Measurements from ENCODE around the gene ARL17B. TPM values are rescaled to one million over a fixed set of nuclear protein-coding genes. Genes with fewer than 3 reads are reported as not detected.
"Not testable (repeated sequence)": the region's sequence is repeated elsewhere in the genome, so short reads cannot be mapped to it uniquely, and the experiment has no call there.

Gene ARL17B
- polyA plus RNA-seq, 5 donors, result 12.9 to 27.7 (median 19.3) TPM

DNA sequence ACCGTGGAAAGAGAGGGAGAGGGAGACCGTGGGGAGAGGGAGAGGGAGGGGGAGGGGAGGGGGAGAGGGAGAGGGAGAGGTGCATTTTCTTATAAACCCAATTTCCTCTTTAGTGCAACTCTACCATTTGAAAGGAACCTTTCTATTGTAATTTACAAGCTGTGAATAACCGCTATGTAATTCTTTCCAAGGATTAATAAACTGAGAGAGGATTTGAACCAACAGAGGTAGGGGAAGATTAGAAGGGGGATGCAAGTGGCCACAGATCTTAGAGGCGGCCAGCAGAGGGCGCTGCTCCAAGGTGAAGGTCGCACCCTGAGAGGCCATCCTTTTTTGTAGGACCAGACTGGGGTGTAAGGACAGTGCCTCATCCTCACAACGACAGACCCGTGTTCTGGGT lies 107.8 kb downstream of the ARL17B start:
- not testable (repeated sequence) for DNase-seq

DNA sequence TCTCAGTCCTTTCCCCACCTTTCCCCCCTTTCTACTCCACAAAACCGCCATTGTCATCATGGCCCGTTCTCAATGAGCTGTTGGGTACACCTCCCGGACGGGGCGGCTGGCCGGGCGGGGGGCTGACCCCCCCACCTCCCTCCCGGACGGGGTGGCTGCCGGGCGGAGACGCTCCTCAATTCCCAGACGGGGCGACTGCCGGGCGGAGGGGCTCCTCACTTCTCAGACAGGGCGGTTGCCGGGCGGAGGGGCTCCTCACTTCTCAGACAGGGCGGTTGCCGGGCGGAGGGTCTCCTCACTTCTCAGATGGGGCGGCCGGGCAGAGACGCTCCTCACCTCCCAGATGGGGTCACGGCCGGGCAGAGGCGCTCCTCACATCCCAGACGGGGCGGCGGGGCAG lies 108.8 kb downstream of the ARL17B start:
- DNase-seq, result not testable (repeated sequence)

DNA sequence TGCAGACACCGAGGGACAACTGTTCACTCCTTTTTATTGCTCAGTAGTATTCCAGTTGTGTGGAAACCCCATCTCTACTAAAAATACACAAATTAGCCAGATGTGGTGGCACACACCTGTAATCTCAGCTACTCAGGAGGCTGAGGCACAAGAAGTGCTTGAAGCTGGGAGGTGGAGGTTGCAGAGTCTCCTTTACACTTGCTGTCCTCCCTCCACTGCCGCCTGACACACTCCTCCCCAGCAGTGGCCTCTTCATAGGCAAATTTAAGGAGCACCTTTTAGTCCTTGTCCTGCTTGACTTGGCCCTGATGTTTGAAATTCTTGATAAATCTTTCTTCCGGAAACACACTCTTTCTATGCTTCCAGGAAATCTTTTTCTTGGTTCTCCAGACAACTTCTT lies 112.4 kb downstream of the ARL17B start:
- DNase-seq, result not testable (repeated sequence)

DNA sequence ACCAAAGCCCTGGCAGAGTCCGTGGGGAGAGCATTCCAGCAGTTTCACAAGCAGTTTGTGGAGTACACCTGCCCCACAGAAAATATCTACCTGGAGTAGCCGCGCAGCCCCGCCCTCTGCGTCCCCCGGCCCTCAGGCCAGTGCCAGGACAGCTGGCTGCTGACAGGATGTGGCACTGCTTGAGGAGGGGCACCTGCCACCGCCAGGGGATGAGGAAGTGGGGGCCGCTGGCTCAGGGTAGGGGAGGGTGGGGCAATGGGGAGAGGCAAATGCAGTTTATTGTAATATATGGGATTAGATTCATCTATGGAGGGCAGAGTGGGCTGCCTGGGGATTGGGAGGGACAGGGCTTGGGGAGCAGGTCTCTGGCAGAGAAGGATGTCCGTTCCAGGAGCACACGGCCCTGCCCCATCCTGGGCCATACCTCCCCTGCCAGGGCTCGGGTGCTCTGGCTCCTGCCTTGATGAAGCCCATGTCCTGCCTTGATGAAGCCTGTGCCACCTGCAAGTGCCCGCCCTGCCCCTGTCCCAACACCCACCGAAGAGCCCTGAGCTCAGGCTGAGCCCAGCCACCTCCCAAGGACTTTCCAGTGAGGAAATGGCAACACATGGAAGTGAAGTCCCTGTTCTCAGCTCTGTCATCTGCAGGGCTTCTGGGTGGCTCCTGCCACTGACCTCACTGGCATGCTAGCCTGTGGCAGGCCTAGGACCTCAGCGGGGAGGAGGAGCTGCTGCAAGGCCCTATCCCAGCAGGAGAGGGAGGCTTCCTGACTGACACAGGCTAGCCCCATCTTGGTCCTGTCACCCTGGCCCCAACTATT lies 116.4 kb downstream of the ARL17B start:
- not testable (repeated sequence) for DNase-seq

DNA sequence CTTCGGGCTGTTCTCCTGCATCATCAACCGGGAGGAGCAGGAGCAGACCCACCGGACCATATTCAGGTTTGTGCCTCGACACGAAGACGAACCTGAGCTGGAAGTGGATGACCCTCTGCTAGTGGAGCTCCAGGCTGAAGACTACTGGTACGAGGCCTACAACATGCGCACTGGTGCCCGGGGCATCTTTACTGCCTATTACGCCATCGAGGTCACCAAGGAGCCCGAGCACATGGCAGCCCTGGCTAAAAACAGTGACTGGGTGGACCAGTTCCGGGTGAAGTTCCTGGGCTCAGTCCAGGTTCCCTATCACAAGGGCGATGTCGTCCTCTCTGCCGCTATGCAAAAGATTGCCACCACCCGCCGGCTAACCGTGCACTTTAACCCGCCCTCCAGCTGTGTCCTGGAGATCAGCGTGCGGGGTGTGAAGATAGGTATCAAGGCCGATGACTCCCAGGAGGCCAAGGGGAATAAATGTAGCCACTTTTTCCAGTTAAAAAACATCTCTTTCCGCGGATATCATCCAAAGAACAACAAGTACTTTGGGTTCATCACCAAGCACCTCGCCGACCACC lies 117.1 kb downstream of the ARL17B start:
- not testable (repeated sequence) for DNase-seq

DNA sequence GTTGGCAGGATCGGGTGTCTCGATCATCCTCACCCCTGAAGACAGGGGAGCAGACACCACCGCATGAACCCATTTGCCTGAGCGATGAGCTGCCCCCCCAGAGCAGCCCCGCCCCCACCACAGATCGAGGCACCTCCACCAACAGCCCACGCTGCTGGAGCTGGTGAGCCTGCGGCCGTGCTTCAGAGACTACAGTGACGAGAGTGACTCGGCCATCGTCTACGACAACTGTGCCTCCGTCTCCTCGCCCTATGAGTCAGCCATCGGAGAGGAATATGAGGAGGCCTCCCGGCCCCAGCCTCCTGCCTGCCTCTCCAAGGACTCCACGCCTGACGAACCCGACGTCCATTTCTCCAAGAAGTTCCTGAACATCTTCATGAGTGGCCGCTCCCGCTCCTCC lies 117.6 kb downstream of the ARL17B start:
- DNase-seq, result not testable (repeated sequence)

DNA sequence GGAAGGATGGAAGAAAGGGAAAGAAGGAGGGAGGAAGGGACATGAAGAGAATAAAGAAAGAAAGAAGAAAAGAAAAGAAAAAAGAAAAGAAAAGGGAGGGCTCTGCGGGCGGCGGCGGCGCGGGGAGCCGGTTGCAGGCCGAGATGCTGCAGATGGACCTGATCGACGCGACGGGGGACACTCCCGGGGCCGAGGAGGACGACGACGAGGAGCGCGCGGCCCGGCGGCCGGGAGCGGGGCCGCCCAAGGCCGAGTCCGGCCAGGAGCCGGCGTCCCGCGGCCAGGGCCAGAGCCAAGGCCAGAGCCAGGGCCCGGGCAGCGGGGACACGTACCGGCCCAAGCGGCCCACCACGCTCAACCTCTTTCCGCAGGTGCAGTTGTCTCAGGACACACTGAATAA lies 118.1 kb downstream of the ARL17B start:
- DNase-seq, result not testable (repeated sequence)

DNA sequence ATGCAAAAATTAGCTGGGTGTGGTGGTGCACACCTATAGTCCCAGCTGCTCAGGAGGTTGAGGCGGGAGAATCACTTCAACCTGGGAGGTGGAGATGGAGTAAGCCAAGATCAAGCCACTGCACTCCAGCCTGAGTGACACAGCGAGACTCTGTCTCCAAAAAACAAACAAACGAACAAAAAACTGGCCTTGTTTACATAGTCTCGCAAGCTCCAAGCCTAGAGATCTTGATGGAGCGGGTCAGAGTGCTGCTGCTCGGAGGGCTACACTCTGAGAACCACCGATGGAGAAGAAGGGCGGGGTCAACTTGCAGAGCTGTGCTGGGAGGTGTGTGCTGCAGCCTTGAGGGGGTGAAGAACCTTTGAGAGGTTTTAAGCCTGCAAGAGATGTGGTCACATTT lies 130.2 kb downstream of the ARL17B start:
- DNase-seq, result not testable (repeated sequence)

DNA sequence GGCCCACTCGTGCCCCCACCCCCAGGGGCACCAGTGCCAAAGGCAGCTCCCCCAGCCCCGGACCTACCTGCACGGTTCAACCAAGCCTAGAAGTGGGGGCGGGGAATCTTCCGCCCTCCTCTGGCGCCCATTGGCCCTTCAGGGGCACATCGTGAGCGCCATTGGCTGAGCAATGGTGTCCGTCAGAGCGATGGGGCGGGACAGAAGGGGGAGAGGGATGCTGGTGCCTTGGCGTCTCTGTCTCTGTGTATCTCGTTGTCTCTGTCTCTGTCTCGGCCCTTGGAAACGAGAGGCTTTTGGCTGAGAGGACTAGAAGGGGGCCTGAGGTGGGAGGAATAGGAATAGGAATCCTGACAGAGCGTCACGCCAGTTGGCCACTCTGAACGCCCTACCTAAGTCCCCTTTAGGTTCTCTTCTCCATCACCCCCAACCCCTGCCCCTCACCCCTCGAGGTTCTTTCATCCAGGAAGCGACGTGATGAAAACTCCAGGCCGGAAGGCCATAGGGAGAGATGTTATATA lies 136.2 kb downstream of the ARL17B start:
- DNase-seq, result peak; percentile 80 to 85

DNA sequence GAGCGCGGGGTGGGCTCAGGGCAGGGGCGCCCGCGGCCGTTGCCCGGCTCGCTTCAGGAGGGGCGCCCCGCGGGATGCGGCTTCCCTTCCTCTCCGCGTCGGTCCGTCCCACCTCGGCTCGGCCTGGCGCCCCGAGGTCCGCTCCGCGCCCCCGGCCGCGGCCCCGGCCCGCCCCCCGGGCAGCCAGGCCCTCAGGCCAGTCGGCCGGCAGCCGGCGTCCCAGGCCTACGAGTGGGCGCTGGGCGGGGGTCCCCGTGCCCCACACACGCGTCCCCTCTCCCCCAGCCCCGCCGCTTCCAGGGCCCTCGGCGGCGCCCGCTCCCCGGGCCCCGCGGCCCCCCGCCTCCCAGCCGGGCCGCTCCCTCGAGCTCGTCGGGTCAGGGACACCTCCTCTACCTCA lies 136.7 kb downstream of the ARL17B start:
- DNase-seq, result peak; percentile 3 to 17

Other genes with a start within 250 kb of the ARL17B start
- gene KANSL1, start 168.3 kb downstream of the ARL17B start, polyA plus RNA-seq (ENCODE audit: insufficient read depth in 1 of 5, insufficient read length in 5 of 5, low replicate concordance in 1 of 5), result 100 to 1,000 TPM in 1 of 5 donors, 10 to 100 TPM in 4; 61.6 to 128 (median 72.8) TPM
- gene LRRC37A, start 66.6 kb downstream of the ARL17B start, polyA plus RNA-seq (ENCODE audit: insufficient read depth in 1 of 5, insufficient read length in 5 of 5, low replicate concordance in 1 of 5), result 10 to 100 TPM in 1 of 5 donors, 1 to 10 TPM in 4; 4.6 to 12.0 (median 6.0) TPM
- 10 to 100 TPM; 38.1 to 70.5 (median 46.1) TPM for gene LRRC37A2, start 150.7 kb upstream of the ARL17B start, polyA plus RNA-seq (ENCODE audit: insufficient read depth in 1 of 5, insufficient read length in 5 of 5, low replicate concordance in 1 of 5)
- gene ARL17A, start 217.9 kb upstream of the ARL17B start, polyA plus RNA-seq (ENCODE audit: insufficient read depth in 1 of 5, insufficient read length in 5 of 5, low replicate concordance in 1 of 5), result 10 to 100 TPM; 29.5 to 68.3 (median 42.7) TPM
- gene NSF, start 228.9 kb upstream of the ARL17B start, polyA plus RNA-seq (ENCODE audit: insufficient read depth in 1 of 5, insufficient read length in 5 of 5, low replicate concordance in 1 of 5), result 10 to 100 TPM; 27.2 to 34.8 (median 32.4) TPM

Data from right lung (tissue), 5 donors.